GM23338 (cell line): ENCODE measurements around the gene SLC9A9. TPM values are rescaled to one million over a fixed set of nuclear protein-coding genes. Genes with fewer than 3 reads are reported as not detected.

Experiments used
- ATAC-seq: fragments of 200-7000 bp; cut with Tn5 transposase; 3 replicates; pipeline ENCODE4 v1.9.1; 2020
- DNase-seq: peaks from one replicate; pipeline ENCODE4 v3.0.0-alpha.2; 2015; ENCODE audit warnings: low spot score
- H2AFZ ChIP-seq: fragments of 200-600 bp; sonication (generic); 2 replicates; pipeline ENCODE4 v1.8.0; 2016; ENCODE audit warnings: antibody characterized with exemption, mild to moderate bottlenecking, moderate library complexity
- H3F3A ChIP-seq: fragments of 200-600 bp; sonication (generic); replicated peaks from 2 replicates; pipeline ENCODE4 v1.8.0; 2017; ENCODE audit warnings: antibody characterized with exemption, mixed run types, low read depth
- H3K27ac ChIP-seq: fragments of 200-600 bp; sonication (generic); 2 replicates; pipeline ENCODE4 v1.6.1; 2016; ENCODE audit warnings: low read depth
- H3K27me3 ChIP-seq: fragments of 200-600 bp; sonication (generic); 2 replicates; pipeline ENCODE4 v1.8.0; 2016; ENCODE audit warnings: mild to moderate bottlenecking, mixed run types, moderate library complexity; ENCODE audit not compliant: insufficient read depth
- H3K36me3 ChIP-seq: fragments of 200-600 bp; sonication (generic); 2 replicates; pipeline ENCODE4 v1.8.0; 2016; ENCODE audit warnings: mild to moderate bottlenecking; ENCODE audit not compliant: insufficient read depth
- H3K4me1 ChIP-seq: fragments of 200-600 bp; sonication (generic); 2 replicates; pipeline ENCODE4 v1.8.0; 2016; ENCODE audit warnings: mild to moderate bottlenecking, moderate library complexity; ENCODE audit not compliant: insufficient read depth
- H3K4me2 ChIP-seq: fragments of 200-600 bp; sonication (generic); 2 replicates; pipeline ENCODE4 v1.7.1; 2017; ENCODE audit warnings: mixed run types
- H3K4me3 ChIP-seq: fragments of 200-600 bp; sonication (generic); 2 replicates; pipeline ENCODE4 v1.6.1; 2016; ENCODE audit warnings: mixed run types
- H3K79me2 ChIP-seq: fragments of 200-600 bp; sonication (generic); replicated peaks from 2 replicates; pipeline ENCODE4 v1.8.0; 2017; ENCODE audit warnings: mild to moderate bottlenecking; ENCODE audit not compliant: insufficient read depth
- H3K9me2 ChIP-seq: fragments of 200-600 bp; sonication (generic); 2 replicates; pipeline ENCODE4 v1.8.0; 2017; ENCODE audit not compliant: insufficient read depth
- H4K20me1 ChIP-seq: fragments of 200-600 bp; sonication (generic); replicated peaks from 2 replicates; pipeline ENCODE4 v1.8.0; 2017; ENCODE audit warnings: mild to moderate bottlenecking; ENCODE audit not compliant: insufficient read depth
- H3K27ac Mint-ChIP-seq: 2 replicates; pipeline ENCODE4 v1.8.0; 2020; ENCODE audit warnings: inconsistent platforms, mild to moderate bottlenecking, moderate library complexity, mixed read lengths
- H3K27me3 Mint-ChIP-seq: 3 replicates; pipeline ENCODE4 v1.8.0; 2022; ENCODE audit warnings: low read depth, mild to moderate bottlenecking, moderate library complexity, mixed read lengths, inconsistent platforms; ENCODE audit not compliant: insufficient read depth, poor library complexity
- H3K36me3 Mint-ChIP-seq: 3 replicates; pipeline ENCODE4 v1.8.0; 2021; ENCODE audit warnings: low read depth, mild to moderate bottlenecking, inconsistent platforms, moderate library complexity, mixed read lengths
- H3K4me1 Mint-ChIP-seq: 3 replicates; pipeline ENCODE4 v1.8.0; 2020; ENCODE audit warnings: mild to moderate bottlenecking, inconsistent platforms, mixed read lengths
- H3K4me3 Mint-ChIP-seq: 3 replicates; pipeline ENCODE4 v1.8.0; 2021; ENCODE audit warnings: moderate library complexity, mild to moderate bottlenecking, inconsistent platforms, mixed read lengths
- H3K9me3 Mint-ChIP-seq: 3 replicates; pipeline ENCODE4 v1.8.0; 2020; ENCODE audit warnings: moderate library complexity, mild to moderate bottlenecking, inconsistent platforms, mixed read lengths
- CREB1 ChIP-seq: fragments of 250-450 bp; sonication (Bioruptor Pico); IDR thresholded peaks from 2 replicates; pipeline ENCODE4 v1.5.0; 2020; ENCODE audit warnings: low read depth, mild to moderate bottlenecking, moderate library complexity
- CTCF ChIP-seq, 2 experiments: fragments of 200-600 bp in 1 of 2; sonication (generic) in 1 of 2; conservative IDR thresholded peaks; 2 replicates each; pipeline versions ENCODE4 v1.5.1 to v1.6.1; 2016 to 2017; ENCODE audit warnings: antibody characterized with exemption in 2 of 2, low read depth in 2 of 2, mild to moderate bottlenecking in 2 of 2, moderate library complexity in 1 of 2
- ETS1 ChIP-seq: IDR thresholded peaks from 2 replicates; pipeline ENCODE4 v1.6.1; 2016; ENCODE audit warnings: antibody characterized with exemption
- EZH2 ChIP-seq: fragments of 200-600 bp; sonication (generic); IDR thresholded peaks from one replicate; pipeline ENCODE4 v1.8.0; 2017; ENCODE audit warnings: antibody characterized with exemption, mild to moderate bottlenecking, low read depth; ENCODE audit not compliant: unreplicated experiment
- EZH2phosphoT487 ChIP-seq: fragments of 200-600 bp; sonication (generic); IDR thresholded peaks from one replicate; pipeline ENCODE4 v1.8.1; 2018; ENCODE audit warnings: antibody characterized with exemption; ENCODE audit not compliant: unreplicated experiment
- JUNB ChIP-seq: IDR thresholded peaks from one replicate; pipeline ENCODE4 v1.6.1; 2016; ENCODE audit warnings: antibody characterized with exemption; ENCODE audit not compliant: unreplicated experiment
- NANOG ChIP-seq: IDR thresholded peaks from 2 replicates; pipeline ENCODE4 v1.6.1; 2016; ENCODE audit warnings: antibody characterized with exemption, borderline replicate concordance
- POLR2AphosphoS5 ChIP-seq: IDR thresholded peaks from 2 replicates; pipeline ENCODE4 v1.6.1; 2016; ENCODE audit warnings: antibody characterized with exemption, low read depth
- REST ChIP-seq: IDR thresholded peaks from one replicate; pipeline ENCODE4 v1.6.1; 2018; ENCODE audit warnings: antibody characterized with exemption; ENCODE audit not compliant: unreplicated experiment
- STAT1 ChIP-seq: IDR thresholded peaks from one replicate; pipeline ENCODE4 v1.6.1; 2016; ENCODE audit warnings: antibody characterized with exemption; ENCODE audit not compliant: unreplicated experiment
- ZNF114 ChIP-seq: fragments of 250-450 bp; sonication (Bioruptor Pico); IDR thresholded peaks from 2 replicates; pipeline ENCODE4 v1.5.0; 2020; ENCODE audit warnings: mild to moderate bottlenecking, moderate library complexity
- ZNF331 ChIP-seq: fragments of 250-450 bp; sonication (Bioruptor Pico); IDR thresholded peaks from 2 replicates; pipeline ENCODE4 v1.5.0; 2020; ENCODE audit warnings: low read depth, mild to moderate bottlenecking, moderate library complexity
- ZNF462 ChIP-seq: fragments of 250-450 bp; sonication (Bioruptor Pico); IDR thresholded peaks from 2 replicates; pipeline ENCODE4 v1.5.0; 2020; ENCODE audit warnings: mild to moderate bottlenecking, moderate library complexity
- polyA plus RNA-seq: library from polyadenylated mRNA; unstranded; fragments of >200 nt; fragmentation: Nextera tagmentation; extraction: Ambion mirVana; gene quantifications from 2 replicates; pipeline ENCODE4 v1.2.1, GENCODE V29; 2016
- total RNA-seq: library from RNA; depleted of rRNA; stranded (reverse); fragments of >200 nt; shearing (Covaris generic); gene quantifications from 2 replicates; pipeline ENCODE4 v1.2.3, GENCODE V29; 2014

SLC9A9 gene
- total and polyA plus RNA-seq, 2 experiments from 2014 or later = 1.3 to 1.6 TPM

GRCh38 chr3:143791386-143791785 is 56.9 kb downstream of the SLC9A9 start:
- Histone ChIP-seq H3K27ac (no peak overlapping the region), H3K4me3 (no peak overlapping the region), H3K79me2 (no peaks in the 10 kb centered on the region), H3K4me1 (peaks cover 27% of the 10 kb centered on the region), H2AFZ (no peak overlapping the region), H3K4me2 (no peak overlapping the region), H3K27me3 (no peaks in the 10 kb centered on the region), H3K36me3 (no peaks in the 10 kb centered on the region), H4K20me1 (no peaks in the 10 kb centered on the region), H3K9me2 (peaks cover 3% of the 10 kb centered on the region; the same call in 1 of the 2 replicates), H3F3A (no peaks in the 10 kb centered on the region)
- TF ChIP-seq POLR2AphosphoS5 = no peak
- no peak for TF ChIP-seq EZH2
- no peak for TF ChIP-seq ZNF331 (CRISPR knock-in tag)
- no peak for TF ChIP-seq ZNF114 (CRISPR knock-in tag)
- TF ChIP-seq CTCF (conservative IDR thresholded peaks at IDR 0.05; ENCODE audit: low read depth in 2 of 2) = no peak
- no peak for TF ChIP-seq ETS1
- TF ChIP-seq NANOG = no peak
- TF ChIP-seq STAT1 = no peak
- TF ChIP-seq ZNF462 (CRISPR knock-in tag) = no peak
- no peak for TF ChIP-seq EZH2phosphoT487
- TF ChIP-seq JUNB = no peak
- TF ChIP-seq REST = no peak
- TF ChIP-seq CREB1 (CRISPR knock-in tag) = no peak
- no peak for ATAC-seq
- Mint-ChIP-seq H3K9me3 (peaks cover 5% of the 10 kb centered on the region; the same call in 1 of the 3 replicates), H3K4me1 (peaks cover 26% of the 10 kb centered on the region), H3K4me3 (no peak overlapping the region), H3K27ac (no peak overlapping the region), H3K27me3 (no peaks in the 10 kb centered on the region), H3K36me3 (peaks cover 6% of the 10 kb centered on the region; the same call in 1 of the 3 replicates)
- DNase-seq = no peak
